Sigmoid colon (tissue), 7 donors: Measurements from ENCODE around the gene BLCAP. TPM values are rescaled to one million over a fixed set of nuclear protein-coding genes. Genes with fewer than 3 reads are reported as not detected.

ENCODE experiments used
- DNase-seq: peaks from one replicate; pipeline ENCODE4 v3.0.0-alpha.2; 2019
- H3K27ac ChIP-seq, 4 donors: fragments of 200-600 bp; sonication (generic); one replicate each; pipeline ENCODE4 v1.5.1; 2016 to 2019; ENCODE audit warnings: mild to moderate bottlenecking in 1 of 4
- H3K27me3 ChIP-seq, 3 donors: fragments of 200-600 bp; sonication (generic); one replicate each; pipeline ENCODE4 v1.5.1; 2019; ENCODE audit warnings: mild to moderate bottlenecking in 1 of 3
- H3K36me3 ChIP-seq, 4 donors: fragments of 200-600 bp; sonication (generic); one replicate each; pipeline ENCODE4 v1.5.1; 2016 to 2019
- H3K4me1 ChIP-seq, 4 donors: fragments of 200-600 bp; sonication (generic); one replicate each; pipeline ENCODE4 v1.5.1; 2017 to 2019
- H3K4me3 ChIP-seq, 4 donors: fragments of 200-600 bp; sonication (generic); one replicate each; pipeline ENCODE4 v1.5.1; 2017 to 2019; ENCODE audit warnings: mild to moderate bottlenecking in 2 of 4, moderate library complexity in 1 of 4
- H3K9me3 ChIP-seq, 4 donors: fragments of 200-600 bp in 3 of 4; sonication (generic) in 3 of 4; one replicate each; pipeline versions ENCODE4 v1.5.1 to v1.6.1; 2013 to 2019
- EP300 ChIP-seq, 4 donors: sonication (generic); formaldehyde crosslinking; IDR thresholded peaks; one replicate each; pipeline ENCODE4 v1.6.1; 2017; ENCODE audit warnings: antibody characterized with exemption in 4 of 4
- POLR2A ChIP-seq, 2 donors: fragments of 450-650 bp; IDR thresholded peaks; one replicate each; pipeline ENCODE4 v1.6.1; 2016; ENCODE audit warnings: antibody characterized with exemption in 2 of 2, mild to moderate bottlenecking in 2 of 2, moderate library complexity in 2 of 2
- POLR2AphosphoS5 ChIP-seq, 4 donors: sonication (generic); formaldehyde crosslinking; IDR thresholded peaks; one replicate each; pipeline ENCODE4 v1.6.1; 2017; ENCODE audit warnings: antibody characterized with exemption in 4 of 4
- WGBS, 2 donors: extraction: QIAGEN DNeasy Blood & Tissue Kit; methylation state at CpG; one replicate each; pipeline ENCODE4 v1.1.7; 2013; 5-methylcytosine and 5-hydroxymethylcytosine counted together
- intact Hi-C: fragments of 100-400 bp; cut with DNase I; formaldehyde crosslinking; loops from one replicate; pipeline ENCODE4 v1.15.1; 2023
- polyA plus RNA-seq, 3 donors: library from polyadenylated mRNA; stranded (reverse); fragments of 200-250 nt; gene quantifications; one replicate each; pipeline ENCODE4 v1.2.3, GENCODE V29; 2013
- total RNA-seq, 4 donors: library from RNA; depleted of rRNA; stranded (reverse); fragments of >200 nt; gene quantifications; one replicate each; pipeline ENCODE4 v1.1.0, GENCODE V29; 2016
- TF ChIP-seq, protein P1 (sequence below), 4 experiments: fragments of 450-650 bp in 3 of 4; fragments of 200-600 bp in 1 of 4; IDR thresholded peaks; one replicate each; pipeline ENCODE4 v1.5.1; 2016 to 2019; ENCODE audit warnings: antibody characterized with exemption in 4 of 4, mild to moderate bottlenecking in 3 of 4, moderate library complexity in 2 of 4
- donor health status: healthy with polysubstance abuse.
- donor health status: Bipolar disorder and iron deficiency.
- donor health status: healthy.

The BLCAP gene
- total and polyA plus RNA-seq, 7 donors, result 40.2 to 68.7 (median 56.5) TPM

DNA sequence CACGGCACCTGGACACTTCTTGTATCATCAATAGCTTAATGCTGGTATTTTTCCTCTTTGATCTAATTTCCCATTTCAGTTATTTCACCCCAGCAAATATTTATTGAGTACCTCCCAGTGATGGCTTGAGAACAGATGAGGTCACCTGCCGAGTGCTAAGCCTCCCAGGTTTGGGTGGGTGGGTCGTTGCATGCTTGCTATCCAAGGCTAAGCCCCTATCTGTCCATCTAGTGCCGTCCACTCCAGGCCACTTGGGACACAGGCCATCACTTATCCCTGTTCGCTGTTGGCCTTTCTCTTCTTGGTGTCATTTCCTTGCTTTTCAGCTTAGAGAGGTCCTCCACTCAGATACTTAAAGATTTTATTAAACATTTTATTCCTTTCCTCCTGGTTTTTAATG, 17.4 kb downstream of the BLCAP start:
- TF ChIP-seq EP300 (IDR thresholded peaks at IDR 0.05) (no peak), POLR2A (IDR thresholded peaks at IDR 0.05) (no peak), POLR2AphosphoS5 (IDR thresholded peaks at IDR 0.05) (no peak)
- TF ChIP-seq, protein P1, sequence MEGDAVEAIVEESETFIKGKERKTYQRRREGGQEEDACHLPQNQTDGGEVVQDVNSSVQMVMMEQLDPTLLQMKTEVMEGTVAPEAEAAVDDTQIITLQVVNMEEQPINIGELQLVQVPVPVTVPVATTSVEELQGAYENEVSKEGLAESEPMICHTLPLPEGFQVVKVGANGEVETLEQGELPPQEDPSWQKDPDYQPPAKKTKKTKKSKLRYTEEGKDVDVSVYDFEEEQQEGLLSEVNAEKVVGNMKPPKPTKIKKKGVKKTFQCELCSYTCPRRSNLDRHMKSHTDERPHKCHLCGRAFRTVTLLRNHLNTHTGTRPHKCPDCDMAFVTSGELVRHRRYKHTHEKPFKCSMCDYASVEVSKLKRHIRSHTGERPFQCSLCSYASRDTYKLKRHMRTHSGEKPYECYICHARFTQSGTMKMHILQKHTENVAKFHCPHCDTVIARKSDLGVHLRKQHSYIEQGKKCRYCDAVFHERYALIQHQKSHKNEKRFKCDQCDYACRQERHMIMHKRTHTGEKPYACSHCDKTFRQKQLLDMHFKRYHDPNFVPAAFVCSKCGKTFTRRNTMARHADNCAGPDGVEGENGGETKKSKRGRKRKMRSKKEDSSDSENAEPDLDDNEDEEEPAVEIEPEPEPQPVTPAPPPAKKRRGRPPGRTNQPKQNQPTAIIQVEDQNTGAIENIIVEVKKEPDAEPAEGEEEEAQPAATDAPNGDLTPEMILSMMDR (IDR thresholded peaks at IDR 0.05), result no peak
- Histone ChIP-seq H3K4me3 (no peak overlapping the region), H3K4me1 (peaks cover 0 to 12% (median 4%) of the 10 kb centered on the region in 4 donors), H3K9me3 (no peaks in the 10 kb centered on the region), H3K27me3 (no peaks in the 10 kb centered on the region), H3K27ac (no peak overlapping the region), H3K36me3 (peaks cover 0 to 66% (median 26%) of the 10 kb centered on the region in 4 donors)
- DNase-seq, result peak; percentile 30
- 96 to 98% methylated on average over 5 of the region's 5 CpGs for WGBS, 2 donors
- intact Hi-C loops, result no loop called here

DNA sequence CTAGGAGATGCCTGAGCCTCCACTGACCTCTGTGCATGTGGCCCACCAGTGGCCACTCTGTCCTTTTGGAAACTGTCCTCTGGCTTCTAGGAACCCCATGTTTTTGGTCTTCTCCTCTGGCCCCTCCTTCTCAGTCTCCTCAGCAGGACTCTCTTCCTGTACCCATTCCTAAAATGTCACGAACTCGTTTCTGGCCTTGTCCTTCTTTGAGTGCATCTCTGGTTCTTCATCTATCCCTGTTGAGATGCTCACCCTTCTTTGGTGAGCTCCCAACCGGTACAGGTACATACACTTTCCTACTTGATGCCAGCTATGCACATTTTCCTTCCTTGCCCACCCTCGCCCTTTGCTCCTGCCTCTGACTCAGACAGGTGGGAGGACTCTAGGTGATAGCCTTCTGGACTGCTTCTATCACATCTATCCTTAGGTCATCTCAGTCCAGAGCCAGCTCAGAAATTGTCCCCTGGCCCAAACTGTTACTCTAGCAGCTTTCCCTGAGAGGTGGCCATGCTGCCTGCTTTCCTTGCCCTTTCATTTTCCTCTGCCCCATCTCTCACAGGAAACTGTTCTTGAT, 21.4 kb downstream of the BLCAP start:
- intact Hi-C loops, result no loop called here
- no peak overlapping the region for H3K4me3 ChIP-seq
- peak; percentile 17 for DNase-seq
- H3K4me1 ChIP-seq, result no peaks in the 10 kb centered on the region
- no peak overlapping the region for H3K27ac ChIP-seq
- H3K27me3 ChIP-seq, result no peaks in the 10 kb centered on the region
- no peaks in the 10 kb centered on the region for H3K9me3 ChIP-seq
- TF ChIP-seq EP300 (IDR thresholded peaks at IDR 0.05) (no peak), POLR2AphosphoS5 (IDR thresholded peaks at IDR 0.05) (no peak), POLR2A (IDR thresholded peaks at IDR 0.05) (no peak)
- TF ChIP-seq, protein P1 (IDR thresholded peaks at IDR 0.05), result no peak
- peaks cover 0 to 26% (median 12%) of the 10 kb centered on the region in 4 donors for H3K36me3 ChIP-seq
- 89% methylated on average over 4 of the region's 4 CpGs for WGBS, 2 donors

DNA sequence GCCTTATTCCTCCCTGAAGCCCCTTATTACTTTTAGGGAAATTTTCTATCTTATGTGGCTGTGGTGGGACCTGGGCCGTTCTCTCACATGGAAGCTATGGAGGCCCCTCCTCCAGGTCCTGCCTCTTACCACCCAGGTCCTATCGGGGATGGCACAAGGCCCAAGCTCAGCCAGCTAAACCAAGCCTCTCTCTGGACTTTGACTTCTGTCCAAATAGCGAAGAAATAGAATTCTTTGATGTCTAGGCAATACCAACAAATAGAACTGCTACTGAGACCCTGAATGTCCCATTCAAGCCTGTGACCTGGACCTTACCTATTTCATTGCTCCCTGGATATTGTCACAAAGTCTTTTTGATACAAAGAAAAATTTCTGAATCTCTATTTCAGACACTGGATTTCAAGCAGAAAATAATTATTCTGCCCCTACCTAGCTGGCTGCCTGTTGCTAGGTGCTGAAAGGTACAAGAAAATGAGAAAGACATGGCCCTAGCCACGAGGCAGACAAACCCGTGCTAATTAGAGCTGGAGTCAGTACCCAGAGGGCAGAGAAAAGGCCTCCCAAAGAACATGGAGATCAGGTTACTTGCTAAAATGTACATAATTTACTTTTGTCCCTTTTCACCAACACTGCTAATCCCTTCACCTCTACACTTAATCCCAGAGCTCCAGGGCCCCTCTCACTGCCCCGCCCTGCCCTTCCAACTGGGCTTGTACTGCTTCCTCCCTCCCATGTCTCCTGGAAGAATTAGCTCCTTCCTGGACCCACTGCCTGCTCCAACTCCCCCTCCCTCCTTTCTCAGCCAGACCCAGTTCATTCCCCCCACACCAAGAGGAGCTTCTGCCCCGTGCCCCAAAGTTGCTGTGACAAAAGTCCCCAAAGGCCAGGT, 22.2 kb downstream of the BLCAP start:
- no peak for TF ChIP-seq EP300 (IDR thresholded peaks at IDR 0.05)
- no peak for TF ChIP-seq POLR2AphosphoS5 (IDR thresholded peaks at IDR 0.05)
- TF ChIP-seq POLR2A (IDR thresholded peaks at IDR 0.05), result no peak
- no peak overlapping the region for H3K27ac ChIP-seq
- no peaks in the 10 kb centered on the region for H3K9me3 ChIP-seq
- no peaks in the 10 kb centered on the region for H3K27me3 ChIP-seq
- H3K4me3 ChIP-seq, result no peak overlapping the region
- no peaks in the 10 kb centered on the region for H3K4me1 ChIP-seq
- WGBS, 2 donors, result 81 to 89% methylated on average over 7 of the region's 7 CpGs
- DNase-seq, result peak; percentile 48
- peaks cover 0 to 19% (median 9%) of the 10 kb centered on the region in 4 donors for H3K36me3 ChIP-seq
- intact Hi-C loops, result no loop called here

DNA sequence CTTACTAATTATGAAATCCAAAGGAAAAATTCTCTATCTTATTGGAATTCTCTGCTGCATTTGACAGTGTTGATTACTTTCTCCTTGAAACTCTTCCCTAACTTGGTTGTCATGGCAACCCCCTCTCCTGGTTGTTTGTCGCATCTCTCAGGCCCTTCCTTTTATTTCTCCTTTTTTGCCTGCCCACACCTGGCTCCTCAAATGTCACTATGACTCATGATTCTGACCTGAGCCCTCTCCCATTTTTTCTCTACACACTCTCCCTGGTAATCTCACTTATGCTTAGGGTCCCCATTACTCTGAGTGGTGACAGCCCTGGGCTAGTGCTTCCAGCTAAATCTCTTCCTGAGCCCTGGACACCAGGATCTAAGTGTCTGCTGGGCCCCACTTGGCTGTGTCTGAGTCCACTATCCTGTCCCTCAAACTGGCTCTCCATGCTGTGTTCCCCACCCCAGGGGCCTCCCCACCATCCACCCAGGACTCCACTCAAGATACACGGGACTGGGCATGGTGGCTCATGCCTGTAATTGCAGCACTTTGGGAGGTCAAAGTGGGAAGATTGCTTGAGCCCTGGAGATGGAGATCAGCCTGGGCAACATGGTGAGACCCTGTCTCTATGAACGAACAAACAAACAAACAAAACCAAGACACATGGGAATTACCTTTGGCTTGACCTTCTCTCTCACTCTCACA, 23.1 kb downstream of the BLCAP start:
- no peak overlapping the region for H3K27ac ChIP-seq
- no peaks in the 10 kb centered on the region for H3K27me3 ChIP-seq
- intact Hi-C loops, result no loop called here
- TF ChIP-seq, protein P1 (IDR thresholded peaks at IDR 0.05), result no peak
- TF ChIP-seq EP300 (IDR thresholded peaks at IDR 0.05) (no peak), POLR2AphosphoS5 (IDR thresholded peaks at IDR 0.05) (no peak), POLR2A (IDR thresholded peaks at IDR 0.05) (no peak)
- DNase-seq, result peak; percentile 56
- H3K36me3 ChIP-seq, result peaks cover 0 to 15% (median 5%) of the 10 kb centered on the region in 4 donors
- 61 to 74% methylated on average over 3 of the region's 3 CpGs for WGBS, 2 donors
- no peaks in the 10 kb centered on the region for H3K4me1 ChIP-seq
- H3K4me3 ChIP-seq, result no peak overlapping the region
- H3K9me3 ChIP-seq, result no peaks in the 10 kb centered on the region
